Epithelial cell of esophagus (primary cell): ENCODE measurements around the gene CYP3A5.
"Not testable (repeated sequence)": the region's sequence is repeated elsewhere in the genome, so short reads cannot be mapped to it uniquely, and the experiment has no call there.

Experiments
- DNase-seq: peaks from one replicate; pipeline ENCODE4 v3.0.0; 2010; ENCODE audit warnings: low read depth
- H3K4me3 ChIP-seq: 2 replicates; pipeline ENCODE4 v1.5.1; 2011; ENCODE audit warnings: mild to moderate bottlenecking, low read length, control low read depth
- CTCF ChIP-seq: IDR thresholded peaks from 2 replicates; pipeline ENCODE4 v1.5.1; 2011; ENCODE audit warnings: low read depth, mild to moderate bottlenecking, low read length, control low read depth, inconsistent platforms; ENCODE audit not compliant: insufficient read depth; ENCODE audit errors: missing control alignments

CYP3A5 gene

GRCh38 chr7:99693427-99694200 is 13.8 kb upstream of the CYP3A5 start:
- H3K4me3 ChIP-seq, result no peak overlapping the region
- no peak for TF ChIP-seq CTCF
- DNase-seq, result peak; percentile 26

GRCh38 chr7:99693100-99693426 is 13.3 kb upstream of the CYP3A5 start:
- no peak for TF ChIP-seq CTCF
- no peak for DNase-seq
- H3K4me3 ChIP-seq, result no peak overlapping the region

- not testable (repeated sequence) for DNase-seq, H3K4me3 ChIP-seq
These were observed 12.8 kb upstream of the CYP3A5 start for GRCh38 chr7:99692563-99692962.

- not testable (repeated sequence) for DNase-seq, H3K4me3 ChIP-seq
These were observed 11.9 kb upstream of the CYP3A5 start for GRCh38 chr7:99691658-99692057.

GRCh38 chr7:99690918-99691317 is 11.1 kb upstream of the CYP3A5 start:
- DNase-seq, H3K4me3 ChIP-seq: not testable (repeated sequence)

- H3K4me3 ChIP-seq, DNase-seq: not testable (repeated sequence)
These were observed 6.2 kb upstream of the CYP3A5 start for GRCh38 chr7:99685871-99686608.

GRCh38 chr7:99685129-99685758 is 5.4 kb upstream of the CYP3A5 start:
- H3K4me3 ChIP-seq, result no peak overlapping the region
- DNase-seq, result no peak
- no peak for TF ChIP-seq CTCF

- DNase-seq, result peak; percentile 64
- peak overlapping the region; percentile 4 for H3K4me3 ChIP-seq
- TF ChIP-seq CTCF, result no peak
These were observed 780 bp downstream of the CYP3A5 start for GRCh38 chr7:99679032-99679399.

- H3K4me3 ChIP-seq, result no peak overlapping the region
- DNase-seq, result no peak
- TF ChIP-seq CTCF, result no peak
These were observed 2.1 kb downstream of the CYP3A5 start for GRCh38 chr7:99677648-99678045.
